ENCODE results near the gene TMEM61. TPM values are rescaled to one million over a fixed set of nuclear protein-coding genes. Genes with fewer than 3 reads are reported as not detected.
"Not testable (repeated sequence)": the region's sequence is repeated elsewhere in the genome, so short reads cannot be mapped to it uniquely, and the experiment has no call there.

Gene TMEM61
- total RNA-seq = 1 to 10 TPM in 2 of 3 donors, under 1 TPM in 1; 0.32 to 8.3 (median 7.5) TPM

DNA sequence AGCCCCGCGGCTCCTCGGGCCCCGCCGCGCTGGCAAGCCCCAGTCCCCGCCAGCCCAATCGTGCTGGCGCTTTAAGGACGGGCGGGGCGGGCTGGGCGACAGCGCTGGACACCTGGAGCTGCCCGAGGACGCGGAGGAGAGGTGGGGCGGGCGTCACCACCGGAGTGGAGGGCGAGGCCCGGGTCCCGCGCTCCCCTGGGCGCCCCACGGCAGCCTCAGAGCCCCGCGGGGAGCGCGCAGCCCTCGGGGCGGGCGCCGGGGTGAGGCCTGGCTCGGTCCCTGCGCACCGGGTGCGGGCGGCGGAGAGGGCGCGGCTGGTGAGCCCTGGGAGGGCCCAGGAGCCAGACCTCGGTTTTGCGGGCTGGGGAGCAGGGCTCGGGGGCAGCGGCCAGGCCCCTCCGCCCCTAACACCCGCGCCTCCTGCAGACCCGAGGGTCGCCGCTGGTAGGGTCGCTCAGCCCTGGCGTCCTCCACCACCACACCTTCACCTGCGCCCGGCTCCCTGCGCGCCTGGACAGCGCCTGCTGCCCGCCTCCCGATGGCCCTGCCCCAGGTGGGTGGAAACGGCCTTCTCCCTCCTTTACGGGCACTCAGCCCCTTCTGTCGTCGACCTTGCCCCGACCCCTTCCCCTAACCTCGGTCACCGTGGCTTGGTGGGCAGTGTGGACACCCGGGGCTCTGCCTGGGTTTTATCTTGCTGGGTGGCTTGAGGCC lies at the start of gene TMEM61:
TSS of gene TMEM61 (plus strand) at position 101 of the 714 bp plus-strand sequence. CDS start at position 539, 438 bp downstream.
- H3K27ac ChIP-seq = peak within 1 kb of the TSS; percentile 65 to 73

DNA sequence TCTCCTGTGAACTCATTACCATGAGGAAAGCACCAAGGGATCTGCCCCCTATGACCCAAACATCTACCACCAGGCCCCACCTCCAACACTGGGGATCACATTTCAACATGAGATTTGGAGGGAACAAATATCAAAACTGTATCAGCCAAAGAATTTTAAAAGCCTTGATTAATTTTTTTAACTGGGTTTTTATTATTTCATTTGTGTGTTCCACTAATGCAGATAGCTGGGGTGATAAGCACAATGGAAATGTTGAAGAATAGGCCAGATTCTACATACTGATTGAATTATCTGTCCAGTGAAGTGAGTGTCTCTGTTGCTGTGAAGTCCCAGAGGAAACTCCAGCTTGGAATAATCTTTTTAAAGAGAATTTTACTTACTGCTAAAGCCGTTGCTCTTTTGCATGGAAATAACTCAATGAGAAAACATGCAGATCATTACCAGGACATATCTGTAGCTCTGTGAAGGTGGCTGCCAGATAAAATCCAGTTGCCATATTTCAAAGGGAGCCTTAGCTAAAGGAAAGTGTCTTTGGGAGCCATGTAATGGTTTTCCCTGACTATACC lies 49.1 kb upstream of the TMEM61 start:
- Histone ChIP-seq H3K4me1 (peaks cover 0 to 5% of the 10 kb centered on the region in 2 donors), H3K27ac (no peak overlapping the region), H3K36me3 (no peaks in the 10 kb centered on the region), H3K4me3 (no peak overlapping the region), H3K9me3 (no peaks in the 10 kb centered on the region), H3K27me3 (no peaks in the 10 kb centered on the region)
- DNase-seq (ENCODE audit: low spot score in 2 of 2) = no peak
- intact Hi-C loops (cut with DNase I; ENCODE audit: low total_unique reads) = no loop called here
- no peak for TF ChIP-seq POLR2A (IDR thresholded peaks at IDR 0.05)
- no peak for TF ChIP-seq POLR2AphosphoS5 (IDR thresholded peaks at IDR 0.05)
- TF ChIP-seq, protein P1, sequence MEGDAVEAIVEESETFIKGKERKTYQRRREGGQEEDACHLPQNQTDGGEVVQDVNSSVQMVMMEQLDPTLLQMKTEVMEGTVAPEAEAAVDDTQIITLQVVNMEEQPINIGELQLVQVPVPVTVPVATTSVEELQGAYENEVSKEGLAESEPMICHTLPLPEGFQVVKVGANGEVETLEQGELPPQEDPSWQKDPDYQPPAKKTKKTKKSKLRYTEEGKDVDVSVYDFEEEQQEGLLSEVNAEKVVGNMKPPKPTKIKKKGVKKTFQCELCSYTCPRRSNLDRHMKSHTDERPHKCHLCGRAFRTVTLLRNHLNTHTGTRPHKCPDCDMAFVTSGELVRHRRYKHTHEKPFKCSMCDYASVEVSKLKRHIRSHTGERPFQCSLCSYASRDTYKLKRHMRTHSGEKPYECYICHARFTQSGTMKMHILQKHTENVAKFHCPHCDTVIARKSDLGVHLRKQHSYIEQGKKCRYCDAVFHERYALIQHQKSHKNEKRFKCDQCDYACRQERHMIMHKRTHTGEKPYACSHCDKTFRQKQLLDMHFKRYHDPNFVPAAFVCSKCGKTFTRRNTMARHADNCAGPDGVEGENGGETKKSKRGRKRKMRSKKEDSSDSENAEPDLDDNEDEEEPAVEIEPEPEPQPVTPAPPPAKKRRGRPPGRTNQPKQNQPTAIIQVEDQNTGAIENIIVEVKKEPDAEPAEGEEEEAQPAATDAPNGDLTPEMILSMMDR (IDR thresholded peaks at IDR 0.05) = no peak

More for the DNA sequence above, at the start of gene TMEM61:
- peaks cover 0 to 12% of the 10 kb centered on the region in 2 donors for H3K27me3 ChIP-seq
- peak within 1 kb of the TSS; percentile 33 to 68 (median 67) for H3K4me3 ChIP-seq
- peaks cover 0 to 3% of the 10 kb centered on the region in 2 donors for H3K4me1 ChIP-seq
- no peaks in the 10 kb centered on the region for H3K9me3 ChIP-seq
- TF ChIP-seq, protein P1 (IDR thresholded peaks at IDR 0.05) = no peak
- TF ChIP-seq POLR2A (IDR thresholded peaks at IDR 0.05) (no peak), POLR2AphosphoS5 (IDR thresholded peaks at IDR 0.05) (no peak)
- intact Hi-C loops (cut with DNase I; ENCODE audit: low total_unique reads) = no loop called here
- no peak for DNase-seq (ENCODE audit: low spot score in 2 of 2)
- no peaks in the 10 kb centered on the region for H3K36me3 ChIP-seq

DNA sequence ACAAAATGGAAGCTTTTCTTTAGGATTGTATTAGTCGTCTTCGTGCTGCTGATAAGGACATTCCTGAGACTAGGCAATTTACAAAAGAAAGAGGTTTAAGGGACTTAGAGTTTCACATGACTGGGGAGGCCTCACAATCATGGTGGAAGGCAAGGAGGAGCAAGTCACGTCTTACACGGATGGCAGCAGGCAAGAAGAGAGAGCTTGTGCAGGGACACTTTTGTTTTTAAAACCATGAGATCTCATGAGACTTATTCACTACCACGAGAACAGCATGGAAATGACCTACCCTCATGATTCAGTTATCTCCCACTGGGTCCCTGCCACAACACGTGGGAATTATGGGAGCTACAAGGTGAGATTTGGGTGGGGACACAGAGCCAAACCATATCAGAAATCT lies 46.3 kb upstream of the TMEM61 start:
- H3K4me1 ChIP-seq; DNase-seq (ENCODE audit: low spot score in 2 of 2); intact Hi-C loops (cut with DNase I; ENCODE audit: low total_unique reads); H3K27me3 ChIP-seq; H3K36me3 ChIP-seq; H3K4me3 ChIP-seq; H3K9me3 ChIP-seq: not testable (repeated sequence)
- peak overlapping the region; percentile 18 to 49 for H3K27ac ChIP-seq

DNA sequence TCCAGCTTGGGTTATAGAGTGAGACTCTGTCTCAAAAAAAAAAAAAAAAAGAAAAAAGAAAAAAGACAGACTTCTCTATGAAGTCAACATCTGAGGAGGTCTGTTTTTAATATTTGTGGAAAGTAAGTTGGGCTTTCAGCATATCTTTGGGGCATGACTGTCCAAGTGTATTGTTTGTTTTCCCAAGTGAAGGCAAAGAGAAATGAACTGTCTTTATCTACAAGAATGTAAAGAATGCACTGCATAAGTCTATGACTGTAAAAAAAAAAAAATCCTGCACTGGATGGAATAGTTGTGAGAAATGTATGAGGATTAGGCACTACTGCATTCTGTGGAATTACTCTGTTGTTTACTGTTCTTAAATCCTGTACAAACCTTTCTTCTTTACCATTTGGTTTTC lies 45.6 kb upstream of the TMEM61 start:
- TF ChIP-seq POLR2AphosphoS5 (IDR thresholded peaks at IDR 0.05) (no peak), POLR2A (IDR thresholded peaks at IDR 0.05) (no peak)
- TF ChIP-seq, protein P1 (IDR thresholded peaks at IDR 0.05) = no peak
- H3K27me3 ChIP-seq = no peaks in the 10 kb centered on the region
- H3K4me1 ChIP-seq = no peaks in the 10 kb centered on the region
- H3K9me3 ChIP-seq = no peaks in the 10 kb centered on the region
- no peaks in the 10 kb centered on the region for H3K36me3 ChIP-seq
- no peak overlapping the region for H3K4me3 ChIP-seq
- peak overlapping the region in 1 of 2 donors; percentile 18 for H3K27ac ChIP-seq
- DNase-seq (ENCODE audit: low spot score in 2 of 2) = no peak
- intact Hi-C loops (cut with DNase I; ENCODE audit: low total_unique reads) = no loop called here

DNA sequence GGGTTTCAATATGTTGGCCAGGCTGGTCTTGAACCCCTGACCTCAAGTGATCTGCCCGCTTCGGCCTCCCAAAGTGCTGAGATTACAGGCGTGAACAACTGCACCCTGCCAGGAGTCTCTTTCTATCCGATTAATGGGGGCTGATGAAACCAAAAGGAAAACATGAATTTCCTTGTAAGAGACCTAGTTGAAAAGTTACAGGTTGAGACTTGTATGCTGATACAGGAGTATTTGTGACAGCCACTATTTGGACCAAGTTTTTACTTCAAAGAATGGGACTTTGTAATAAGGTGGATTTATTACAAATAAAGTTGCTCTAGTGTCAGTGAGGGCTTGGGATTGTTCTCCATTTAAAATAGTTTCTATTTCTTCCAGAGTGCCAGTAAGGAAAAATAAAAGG lies 43.6 kb upstream of the TMEM61 start:
- H3K27me3 ChIP-seq = no peaks in the 10 kb centered on the region
- no peak overlapping the region for H3K4me3 ChIP-seq
- intact Hi-C loops (cut with DNase I; ENCODE audit: low total_unique reads) = no loop called here
- TF ChIP-seq POLR2AphosphoS5 (IDR thresholded peaks at IDR 0.05) (no peak), POLR2A (IDR thresholded peaks at IDR 0.05) (no peak)
- TF ChIP-seq, protein P1 (IDR thresholded peaks at IDR 0.05) = no peak
- H3K36me3 ChIP-seq = no peaks in the 10 kb centered on the region
- H3K4me1 ChIP-seq = no peaks in the 10 kb centered on the region
- H3K9me3 ChIP-seq = no peaks in the 10 kb centered on the region
- H3K27ac ChIP-seq = peak overlapping the region; percentile 54 to 78
- no peak for DNase-seq (ENCODE audit: low spot score in 2 of 2)

All from breast epithelium (tissue), 4 donors.